Endometrial microvascular endothelial cells (primary cell): Measurements from ENCODE around the gene UIMC1. TPM values are rescaled to one million over a fixed set of nuclear protein-coding genes. Genes with fewer than 3 reads are reported as not detected.
"Not testable (repeated sequence)": the region's sequence is repeated elsewhere in the genome, so short reads cannot be mapped to it uniquely, and the experiment has no call there.

ENCODE experiments used
- in situ Hi-C: cut with HindIII; loops from 2 replicates; pipeline ENCODE4 v1.10.0; 2017; ENCODE audit warnings: low sequenced_read_pairs, low pct_unique_long_range_greater_than_20kb; ENCODE audit errors: inconsistent ontology term
- total RNA-seq: library from RNA; depleted of rRNA; stranded (reverse); fragments of >200 nt; gene quantifications from one replicate; pipeline ENCODE4 v1.2.3, GENCODE V29; 2015; ENCODE audit errors: inconsistent ontology term

Gene UIMC1
- 35.5 TPM for total RNA-seq

DNA sequence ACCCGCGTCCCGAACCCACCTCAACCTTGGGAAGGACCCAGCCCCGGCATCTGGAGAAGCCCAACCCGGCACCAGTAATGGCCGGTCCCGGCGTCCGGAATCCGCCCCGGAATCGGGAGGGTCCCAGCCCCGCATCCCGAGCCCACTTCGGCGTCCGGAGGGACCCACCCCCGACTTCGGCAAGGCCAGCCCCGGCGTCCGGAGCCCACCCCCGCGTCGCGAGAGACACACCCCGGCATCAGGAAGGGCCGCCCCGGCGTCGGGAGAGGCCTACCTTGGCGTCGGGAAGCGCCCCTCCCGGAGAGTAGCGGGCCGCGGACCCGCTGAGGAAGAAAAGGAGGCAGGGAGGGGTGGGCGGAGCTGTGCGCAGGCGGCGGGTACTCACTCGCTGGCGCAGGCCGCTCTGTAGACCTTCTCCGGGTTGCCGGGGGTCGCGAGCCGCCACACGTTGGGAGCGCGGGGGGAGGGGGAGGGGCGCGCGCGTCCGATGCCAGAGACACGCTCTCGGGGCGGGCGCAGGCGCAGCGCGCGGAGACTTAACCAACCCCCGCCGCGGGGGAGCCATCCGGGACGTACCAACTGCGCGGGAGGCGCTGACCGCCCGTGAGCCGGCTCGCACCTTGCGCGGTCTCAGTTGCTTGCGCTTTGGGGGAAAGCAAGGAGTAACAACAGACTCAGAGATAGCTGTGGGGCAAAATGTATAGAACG lies at the start of gene UIMC1:
Gene UIMC1 (minus strand): TSS at position 515 of the 708 bp plus-strand sequence. CDS start 24,164 bp downstream, outside the sequence.
- in situ Hi-C loops = no loop called here

GRCh38 chr5:177049285-177049684 lies 42.7 kb upstream of the UIMC1 start:
- in situ Hi-C loops = no loop called here

DNA sequence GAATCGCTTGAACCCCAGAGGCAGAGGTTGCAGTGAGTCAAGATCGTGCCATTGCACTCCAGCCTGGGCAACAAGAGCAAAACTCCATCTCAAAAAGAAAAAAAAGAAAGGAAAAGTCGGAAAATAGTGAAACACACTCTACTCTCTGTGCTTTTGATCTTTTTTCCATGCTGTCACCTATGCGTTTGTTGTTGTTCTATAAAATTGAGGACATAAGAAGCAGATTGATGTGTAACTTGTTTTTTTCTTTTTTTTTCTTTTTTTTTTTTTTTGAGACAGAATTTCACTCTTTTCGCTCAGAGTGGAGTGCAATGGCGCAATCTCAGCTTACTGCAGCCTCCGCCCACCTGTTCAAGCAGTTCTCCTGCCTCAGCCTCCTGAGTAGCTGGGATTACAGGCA lies 42.0 kb upstream of the UIMC1 start:
- in situ Hi-C loops = not testable (repeated sequence)

DNA sequence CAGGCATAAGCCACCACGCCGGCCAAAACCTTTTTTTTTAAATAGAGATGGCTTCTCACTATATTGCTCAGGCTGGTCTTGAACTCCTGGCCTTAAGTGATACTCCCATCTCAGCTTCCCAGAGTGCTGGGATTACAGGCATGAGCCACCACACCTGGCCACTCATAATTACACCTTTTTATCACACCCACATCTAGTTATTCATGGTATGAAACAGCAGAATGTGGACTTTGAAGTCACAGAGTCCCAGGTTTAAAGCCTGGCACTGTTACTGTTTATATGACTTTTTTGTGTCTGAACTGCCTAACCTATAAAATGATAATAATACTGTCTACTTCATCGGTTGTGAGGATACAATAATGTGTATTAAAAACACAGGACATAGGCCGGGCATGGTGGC lies 39.1 kb upstream of the UIMC1 start:
- in situ Hi-C loops = no loop called here

GRCh38 chr5:177044641-177045040 lies 38.1 kb upstream of the UIMC1 start:
- in situ Hi-C loops = no loop called here

- in situ Hi-C loops = no loop called here
Measured at GRCh38 chr5:177043958-177044357, 37.4 kb upstream of the UIMC1 start.

DNA sequence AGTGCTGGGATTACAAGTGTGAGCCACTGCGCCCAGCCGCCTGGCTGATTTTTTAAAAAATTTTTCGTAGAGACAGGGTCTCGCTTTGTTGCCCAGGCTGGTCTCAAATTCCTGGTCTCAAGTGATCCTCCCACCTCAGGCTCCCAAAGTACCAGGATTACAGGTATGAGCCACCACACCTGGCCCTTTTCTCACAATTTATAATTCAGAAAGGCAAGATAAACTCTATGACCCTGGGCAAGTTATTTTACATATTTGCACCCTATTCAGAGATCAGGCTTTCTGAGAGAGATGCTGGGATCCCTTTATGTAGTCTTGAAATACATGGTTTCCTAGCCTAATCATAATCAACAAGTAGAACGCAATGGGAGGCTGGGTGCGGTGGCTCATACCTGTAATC lies 36.5 kb upstream of the UIMC1 start:
- in situ Hi-C loops = no loop called here

- in situ Hi-C loops = no loop called here
Measured at GRCh38 chr5:177041936-177042335, 35.4 kb upstream of the UIMC1 start.

- in situ Hi-C loops = no loop called here
Measured at GRCh38 chr5:177040814-177041420, 34.3 kb upstream of the UIMC1 start.

DNA sequence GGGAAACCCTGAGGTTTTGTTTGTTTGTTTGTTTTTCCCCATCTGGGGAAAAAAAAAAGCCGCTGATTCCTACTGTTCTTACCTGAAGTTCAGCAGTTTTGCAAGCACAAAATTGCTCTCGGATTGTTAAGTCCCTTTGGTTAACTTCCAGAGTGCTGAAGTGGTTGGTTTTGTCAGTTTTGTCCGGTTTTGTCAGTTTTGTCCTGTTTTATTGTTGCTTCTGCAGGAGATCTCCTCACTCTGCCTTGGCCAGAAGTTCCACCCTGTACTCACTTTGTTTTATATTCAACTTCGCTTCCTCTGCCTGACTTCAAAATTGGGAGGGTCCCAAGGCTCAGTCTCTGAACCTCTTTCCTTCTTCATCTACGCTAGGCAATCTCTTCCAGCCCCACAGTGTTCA lies 30.3 kb upstream of the UIMC1 start:
- in situ Hi-C loops = no loop called here

- in situ Hi-C loops = no loop called here
Measured at GRCh38 chr5:177036443-177036842, 29.9 kb upstream of the UIMC1 start.

- in situ Hi-C loops = no loop called here
Measured at GRCh38 chr5:177035976-177036375, 29.4 kb upstream of the UIMC1 start.

GRCh38 chr5:177029498-177029897 lies 22.9 kb upstream of the UIMC1 start:
- in situ Hi-C loops = no loop called here

DNA sequence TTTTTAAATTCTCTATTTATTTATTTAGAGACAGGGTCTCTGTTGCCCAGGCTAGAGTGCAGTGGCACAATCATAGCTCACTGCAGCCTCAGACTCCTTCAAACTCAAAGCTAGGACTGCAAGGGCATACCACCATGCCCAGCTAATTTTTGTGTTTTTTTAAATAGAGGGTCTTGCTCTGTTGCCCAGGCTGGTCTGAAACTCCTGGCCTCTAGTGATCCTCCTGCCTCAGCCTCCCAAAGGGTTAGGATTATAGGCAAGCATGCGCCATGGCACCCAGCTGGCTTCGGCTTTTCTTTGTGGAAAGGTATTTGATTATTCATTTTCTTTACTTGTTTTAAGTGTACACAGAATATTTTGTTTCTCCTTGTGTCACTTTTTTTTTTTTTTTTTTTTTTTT lies 21.1 kb upstream of the UIMC1 start:
- in situ Hi-C loops = no loop called here

DNA sequence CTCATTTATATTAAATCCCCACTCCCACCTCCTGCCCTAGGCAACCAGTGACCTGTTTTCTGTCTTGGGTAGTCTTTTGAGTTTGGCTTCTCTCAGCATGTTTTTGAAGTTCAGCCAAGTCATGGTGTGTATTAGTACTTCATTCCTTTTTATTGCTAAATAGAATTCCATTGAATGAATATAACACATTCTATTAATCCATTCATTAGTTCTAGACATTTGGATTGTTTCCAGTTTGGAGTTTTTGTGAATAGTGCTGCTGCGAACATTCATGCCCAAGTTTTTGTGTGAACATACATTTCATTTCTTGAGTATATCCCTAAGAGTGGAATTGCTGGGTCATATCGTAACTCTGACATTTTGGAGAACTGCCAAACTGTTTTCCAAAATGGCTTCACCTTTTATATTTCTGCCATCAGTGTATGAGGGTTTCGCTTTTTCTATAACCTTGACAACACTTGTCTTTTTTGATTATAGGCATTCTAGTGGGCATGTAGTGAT lies 18.6 kb upstream of the UIMC1 start:
- in situ Hi-C loops = no loop called here

GRCh38 chr5:177024559-177024958 lies 18.0 kb upstream of the UIMC1 start:
- in situ Hi-C loops = no loop called here

- in situ Hi-C loops = no loop called here
Measured at GRCh38 chr5:177023303-177023664, 16.7 kb upstream of the UIMC1 start.

DNA sequence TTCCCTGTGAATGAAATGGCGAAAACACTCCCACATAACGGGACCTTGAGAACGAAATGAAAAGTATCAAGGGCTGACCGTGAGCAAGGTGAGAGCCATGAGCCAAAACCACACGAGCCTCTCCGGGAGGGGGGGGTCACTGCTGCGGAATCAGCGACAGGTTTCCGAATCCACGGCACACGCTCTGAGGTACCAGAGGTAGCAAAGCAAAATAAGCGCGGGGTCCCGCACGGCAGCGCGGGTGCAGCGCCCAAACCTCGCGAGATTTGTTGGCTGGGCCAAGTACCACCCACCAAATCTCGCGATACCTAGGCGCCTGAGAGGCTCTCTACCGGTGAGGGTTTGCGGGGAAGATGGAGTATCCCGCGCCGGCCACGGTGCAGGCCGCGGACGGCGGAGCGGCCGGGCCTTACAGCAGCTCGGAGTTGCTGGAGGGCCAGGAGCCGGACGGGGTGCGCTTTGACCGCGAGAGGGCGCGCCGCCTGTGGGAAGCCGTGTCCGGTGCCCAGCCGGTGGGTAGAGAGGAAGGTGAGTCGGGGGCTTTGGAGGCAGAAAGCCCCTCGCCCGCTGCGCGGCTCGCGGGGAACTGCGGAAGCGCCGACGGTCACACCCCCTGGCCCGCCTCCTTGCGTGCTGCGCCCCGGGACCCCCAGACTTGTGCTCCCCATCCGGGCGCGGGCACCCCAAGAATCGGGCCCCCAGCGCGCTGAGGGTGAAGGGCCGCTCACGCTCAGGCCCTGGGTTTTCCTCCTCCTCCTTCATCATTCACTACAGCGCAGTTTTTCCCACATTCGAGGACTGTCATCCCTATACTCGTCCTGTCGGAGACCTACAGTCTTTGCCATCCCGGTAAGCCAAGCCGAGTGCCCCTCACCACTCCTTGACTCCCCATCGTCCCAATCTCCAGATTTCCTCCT lies 16.1 kb upstream of the UIMC1 start, which contains the start of gene ZNF346:
Gene ZNF346 (plus strand): TSS at position 311 of the 917 bp plus-strand sequence. CDS start 43 bp downstream, at position 354.
- in situ Hi-C loops = no loop called here

DNA sequence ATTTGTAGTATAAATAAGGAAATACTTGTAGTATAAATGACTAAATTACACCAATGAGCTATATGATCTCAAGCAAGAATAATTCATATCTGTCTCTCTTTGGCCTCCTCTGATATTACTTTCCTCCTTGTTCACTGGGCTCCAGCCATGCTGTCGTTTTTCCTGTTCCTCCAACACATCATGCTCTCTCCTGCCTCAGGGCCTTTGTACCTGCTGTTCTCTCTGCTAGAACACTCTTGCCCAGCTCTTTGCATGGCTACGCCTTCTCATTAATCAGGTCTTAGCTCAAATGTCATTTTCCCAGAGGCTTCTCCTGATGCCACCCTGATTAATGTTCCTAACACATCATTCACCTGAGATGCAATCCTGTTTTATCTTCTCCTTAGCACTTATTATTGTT lies 13.5 kb upstream of the UIMC1 start:
- in situ Hi-C loops = no loop called here
